H9 (cell line): ENCODE data around the gene FCHSD2. TPM values are rescaled to one million over a fixed set of nuclear protein-coding genes. Genes with fewer than 3 reads are reported as not detected.

Experiments used
- DNase-seq: peaks from one replicate; pipeline ENCODE4 v3.0.0-alpha.2; 2017
- H2AFZ ChIP-seq: one replicate; pipeline ENCODE4 v1.6.1; 2013; ENCODE audit warnings: mild to moderate bottlenecking, low read length, control low read depth, moderate library complexity
- H2AK5ac ChIP-seq: 2 replicates; pipeline ENCODE4 v1.6.1; 2013; ENCODE audit warnings: low read length, control low read depth, mixed read lengths; ENCODE audit not compliant: insufficient read length
- H2BK120ac ChIP-seq: one replicate; pipeline ENCODE4 v1.6.1; 2013; ENCODE audit warnings: low read depth, mild to moderate bottlenecking, low read length, control low read depth, inconsistent platforms; ENCODE audit not compliant: poor library complexity, severe bottlenecking
- H2BK12ac ChIP-seq: 2 replicates; pipeline ENCODE4 v1.6.1; 2013; ENCODE audit warnings: low read length, control low read depth, mixed read lengths, low read depth; ENCODE audit not compliant: insufficient read length
- H2BK15ac ChIP-seq: 2 replicates; pipeline ENCODE4 v1.6.1; 2013; ENCODE audit warnings: low read depth, low read length, control low read depth
- H2BK20ac ChIP-seq: one replicate; pipeline ENCODE4 v1.6.1; 2013; ENCODE audit warnings: low read depth, mild to moderate bottlenecking, low read length, control low read depth, inconsistent platforms; ENCODE audit not compliant: poor library complexity, severe bottlenecking
- H2BK5ac ChIP-seq: 2 replicates; pipeline ENCODE4 v1.6.1; 2013; ENCODE audit warnings: low read length, control low read depth, mixed read lengths; ENCODE audit not compliant: insufficient read length
- H3K14ac ChIP-seq: 2 replicates; pipeline ENCODE4 v1.6.1; 2013; ENCODE audit warnings: low read length, control low read depth; ENCODE audit not compliant: insufficient read depth
- H3K18ac ChIP-seq: 2 replicates; pipeline ENCODE4 v1.6.1; 2013; ENCODE audit warnings: low read depth, mild to moderate bottlenecking, mixed read lengths, low read length, control low read depth; ENCODE audit not compliant: insufficient read length
- H3K23ac ChIP-seq: 2 replicates; pipeline ENCODE4 v1.6.1; 2013; ENCODE audit warnings: low read length, control low read depth, mixed read lengths, low read depth; ENCODE audit not compliant: insufficient read length
- H3K23me2 ChIP-seq: 2 replicates; pipeline ENCODE4 v1.6.1; 2013; ENCODE audit warnings: low read depth, mild to moderate bottlenecking, mixed read lengths, low read length, control low read depth; ENCODE audit not compliant: insufficient read length, poor library complexity, severe bottlenecking
- H3K27ac ChIP-seq: 2 replicates; pipeline ENCODE4 v1.5.1; 2013; ENCODE audit warnings: low read length, control low read depth, mixed read lengths, low read depth; ENCODE audit not compliant: insufficient read length
- H3K27me3 ChIP-seq: 2 replicates; pipeline ENCODE4 v1.6.1; 2013; ENCODE audit warnings: low read length, control low read depth, inconsistent platforms; ENCODE audit not compliant: insufficient read depth
- H3K4ac ChIP-seq: 2 replicates; pipeline ENCODE4 v1.6.1; 2013; ENCODE audit warnings: low read depth, mild to moderate bottlenecking, control low read depth, inconsistent platforms, low read length, moderate library complexity
- H3K4me1 ChIP-seq: 2 replicates; pipeline ENCODE4 v1.6.1; 2013; ENCODE audit warnings: low read length, control low read depth, inconsistent platforms; ENCODE audit not compliant: insufficient read depth
- H3K4me2 ChIP-seq: 2 replicates; pipeline ENCODE4 v1.6.1; 2013; ENCODE audit warnings: low read length, control low read depth, mixed read lengths; ENCODE audit not compliant: insufficient read length, insufficient read depth
- H3K56ac ChIP-seq: 2 replicates; pipeline ENCODE4 v1.6.1; 2013; ENCODE audit warnings: low read depth, mild to moderate bottlenecking, mixed read lengths, low read length, control low read depth; ENCODE audit not compliant: insufficient read length
- H3K79me1 ChIP-seq: 2 replicates; pipeline ENCODE4 v1.6.1; 2013; ENCODE audit warnings: low read depth, mild to moderate bottlenecking, moderate library complexity, low read length, control low read depth, inconsistent platforms; ENCODE audit not compliant: insufficient read depth, poor library complexity, severe bottlenecking
- H3K79me2 ChIP-seq: 2 replicates; pipeline ENCODE4 v1.6.1; 2013; ENCODE audit warnings: low read length, control low read depth, inconsistent platforms; ENCODE audit not compliant: insufficient read depth
- H3K9ac ChIP-seq: 2 replicates; pipeline ENCODE4 v1.6.1; 2013; ENCODE audit warnings: low read length, control low read depth, mixed read lengths; ENCODE audit not compliant: insufficient read length; ENCODE audit errors: extremely low read depth
- H3K9me3 ChIP-seq: one replicate; pipeline ENCODE4 v1.6.1; 2013; ENCODE audit warnings: low read depth, low read length, inconsistent platforms; ENCODE audit not compliant: control insufficient read depth
- H3T11ph ChIP-seq: one replicate; pipeline ENCODE4 v1.6.1; 2013; ENCODE audit warnings: mild to moderate bottlenecking, low read length, control low read depth, inconsistent platforms
- H4K20me1 ChIP-seq: one replicate; pipeline ENCODE4 v1.6.1; 2013; ENCODE audit not compliant: control insufficient read depth, insufficient read length, insufficient read depth
- H4K5ac ChIP-seq: 2 replicates; pipeline ENCODE4 v1.6.1; 2013; ENCODE audit warnings: low read depth, mild to moderate bottlenecking, mixed read lengths, low read length, control low read depth; ENCODE audit not compliant: insufficient read length
- H4K8ac ChIP-seq: replicated peaks from 2 replicates; pipeline ENCODE4 v1.6.1; 2013; ENCODE audit warnings: low read length, control low read depth, mixed read lengths, low read depth; ENCODE audit not compliant: insufficient read length
- H4K91ac ChIP-seq: 2 replicates; pipeline ENCODE4 v1.6.1; 2013; ENCODE audit warnings: low read depth, mild to moderate bottlenecking, moderate library complexity, mixed read lengths, low read length, control low read depth; ENCODE audit not compliant: insufficient read length
- H3K27ac Mint-ChIP-seq, 3 experiments: 2 replicates in 2 of 3; 3 replicates in 1 of 3; pipeline ENCODE4 v1.8.0; 2020 to 2021; ENCODE audit warnings: mixed read lengths in 3 of 3, mild to moderate bottlenecking in 1 of 3, moderate library complexity in 1 of 3
- H3K27me3 Mint-ChIP-seq: 2 replicates; pipeline ENCODE4 v1.8.0; 2021; ENCODE audit warnings: low read depth, mild to moderate bottlenecking, moderate library complexity, mixed read lengths
- H3K36me3 Mint-ChIP-seq, 3 experiments: 2 replicates in 2 of 3; 3 replicates in 1 of 3; pipeline ENCODE4 v1.8.0; 2020 to 2021; ENCODE audit warnings: low read depth in 3 of 3, mixed read lengths in 3 of 3; ENCODE audit not compliant: insufficient read depth in 1 of 3
- H3K4me1 Mint-ChIP-seq, 2 experiments: 2 replicates each; pipeline ENCODE4 v1.8.0; 2020; ENCODE audit warnings: mixed read lengths in 2 of 2
- H3K4me3 Mint-ChIP-seq, 2 experiments: 2 replicates in 1 of 2; 3 replicates in 1 of 2; pipeline ENCODE4 v1.8.0; 2020 to 2021; ENCODE audit warnings: mild to moderate bottlenecking in 2 of 2, mixed read lengths in 2 of 2, moderate library complexity in 1 of 2
- H3K9me3 Mint-ChIP-seq, 2 experiments: 2 replicates in 1 of 2; 3 replicates in 1 of 2; pipeline ENCODE4 v1.8.0; 2020; ENCODE audit warnings: mild to moderate bottlenecking in 2 of 2, mixed read lengths in 2 of 2, moderate library complexity in 1 of 2
- CTCF ChIP-seq: fragments of 200-600 bp; sonication (generic); conservative IDR thresholded peaks from 3 replicates; pipeline ENCODE4 v1.8.0; 2021; ENCODE audit warnings: antibody characterized with exemption, mild to moderate bottlenecking
- WGBS: extraction: QIAGEN DNeasy Blood & Tissue Kit; methylation state at CpG from one replicate; pipeline ENCODE4 v1.1.7; 2013; ENCODE audit warnings: missing lambda C conversion rate, low lambda C conversion rate, mixed read lengths; ENCODE audit not compliant: insufficient read length; ENCODE audit errors: extremely low coverage; 5-methylcytosine and 5-hydroxymethylcytosine counted together
- total RNA-seq: library from RNA; stranded (reverse); gene quantifications from 2 replicates; pipeline ENCODE4 v1.2.1, GENCODE V29; 2021

Gene FCHSD2
- total RNA-seq, 1 experiment from 2014 or later, result 17.8 TPM

- Histone ChIP-seq H2BK120ac (no peak overlapping the region), H2BK12ac (no peak overlapping the region), H2BK5ac (no peak overlapping the region), H3K14ac (no peak overlapping the region), H2AK5ac (no peak overlapping the region), H3K4ac (no peak overlapping the region), H4K8ac (no peak overlapping the region), H2AFZ (no peak overlapping the region), H3K18ac (no peak overlapping the region), H3K27me3 (no peaks in the 10 kb centered on the region), H3K4me1 (no peaks in the 10 kb centered on the region; the same call in 1 of the 2 replicates), H3K79me1 (no peaks in the 10 kb centered on the region), H3K4me2 (no peak overlapping the region), H2BK15ac (no peak overlapping the region), H3K9ac (no peak overlapping the region), H4K91ac (no peak overlapping the region), H3K27ac (no peak overlapping the region), H4K5ac (no peak overlapping the region), H3K23me2 (no peaks in the 10 kb centered on the region), H4K20me1 (no peaks in the 10 kb centered on the region), H3K23ac (no peak overlapping the region), H3K79me2 (no peaks in the 10 kb centered on the region), H3T11ph (no peak overlapping the region), H3K56ac (no peak overlapping the region), H2BK20ac (no peak overlapping the region), H3K9me3 (no peaks in the 10 kb centered on the region)
- no peak for DNase-seq
- Mint-ChIP-seq H3K4me1 (peaks cover 5 to 20% of the 10 kb centered on the region in 2 experiments), H3K4me3 (no peak overlapping the region), H3K27ac (0 out of 7 replicates have a peak overlapping the region, but pooled peaks of 1 of the 3 experiments have one; percentile 55), H3K27me3 (no peaks in the 10 kb centered on the region), H3K9me3 (no peaks in the 10 kb centered on the region; a peak in 2 of 5 replicates), H3K36me3 (no peaks in the 10 kb centered on the region)
- TF ChIP-seq CTCF, result no peak
- WGBS, result no CpG with 5 or more reads among the region's 3 CpGs
Observed at GRCh38 chr11:73055655-73056354, 86.3 kb downstream of the FCHSD2 start.
